Gastroesophageal sphincter (tissue), 4 donors: ENCODE data around the gene NLRX1. TPM values are rescaled to one million over a fixed set of nuclear protein-coding genes. Genes with fewer than 3 reads are reported as not detected.
A peak's percentile ranks its signal among the peaks of the same experiment; 100 is the strongest.
"Not testable (repeated sequence)": the region's sequence is repeated elsewhere in the genome, so short reads cannot be mapped to it uniquely, and the experiment has no call there.

ENCODE experiments used
- ATAC-seq: fragments of 150-250 bp; one replicate; pipeline ENCODE4 v1.9.1; 2016; ENCODE audit warnings: mild to moderate bottlenecking, moderate library complexity
- H3K27ac ChIP-seq, 4 donors: fragments of 200-600 bp; sonication (generic) in 3 of 4; 1 replicate in 3 of 4; 2 replicates in 1 of 4; pipeline ENCODE4 v1.5.1; 2016 to 2019
- H3K27me3 ChIP-seq: fragments of 200-600 bp; sonication (generic); one replicate; pipeline ENCODE4 v1.5.1; 2019
- H3K36me3 ChIP-seq, 2 donors: fragments of 200-600 bp; sonication (generic); one replicate each; pipeline ENCODE4 v1.5.1; 2019; ENCODE audit warnings: control low read depth in 1 of 2
- H3K4me1 ChIP-seq, 3 donors: fragments of 200-600 bp; sonication (generic); 1 replicate in 2 of 3; 2 replicates in 1 of 3; pipeline ENCODE4 v1.5.1; 2016 to 2019; ENCODE audit warnings: control low read depth in 2 of 3
- H3K4me3 ChIP-seq, 2 donors: fragments of 200-600 bp; sonication (generic); one replicate each; pipeline ENCODE4 v1.5.1; 2019; ENCODE audit warnings: mild to moderate bottlenecking in 1 of 2, moderate library complexity in 1 of 2
- H3K9me3 ChIP-seq, 3 donors: fragments of 200-600 bp; sonication (generic); one replicate each; pipeline ENCODE4 v1.5.1; 2017 to 2019; ENCODE audit warnings: control low read depth in 2 of 3
- CTCF ChIP-seq, 4 experiments: fragments of 200-600 bp in 2 of 4; fragments of 450-650 bp in 2 of 4; sonication (generic) in 1 of 4; IDR thresholded peaks; one replicate each; pipeline ENCODE4 v1.5.1; 2017 to 2019; ENCODE audit warnings: antibody characterized with exemption in 4 of 4, mild to moderate bottlenecking in 2 of 4, moderate library complexity in 2 of 4
- EP300 ChIP-seq: sonication (generic); formaldehyde crosslinking; IDR thresholded peaks from one replicate; pipeline ENCODE4 v1.6.1; 2017; ENCODE audit warnings: antibody characterized with exemption, mild to moderate bottlenecking
- POLR2A ChIP-seq, 2 donors: fragments of 450-650 bp; IDR thresholded peaks; one replicate each; pipeline ENCODE4 v1.6.1; 2017; ENCODE audit warnings: antibody characterized with exemption in 2 of 2, mild to moderate bottlenecking in 2 of 2, moderate library complexity in 1 of 2
- POLR2AphosphoS5 ChIP-seq: sonication (generic); formaldehyde crosslinking; IDR thresholded peaks from one replicate; pipeline ENCODE4 v1.6.1; 2017; ENCODE audit warnings: antibody characterized with exemption
- WGBS, 2 donors: methylation state at CpG; one replicate each; pipeline ENCODE4 v1.1.5; 2018; ENCODE audit warnings: low coverage in 1 of 2; 5-methylcytosine and 5-hydroxymethylcytosine counted together
- total RNA-seq, 4 donors: library from RNA; depleted of rRNA; stranded (reverse); fragments of >200 nt; gene quantifications; one replicate each; pipeline ENCODE4 v1.1.0, GENCODE V29; 2016

Gene NLRX1
- total RNA-seq, 4 donors from 2014 or later: 12.1 to 41.4 (median 17.7) TPM

- WGBS, 2 donors: 3 to 5% methylated on average over 2 of the region's 2 CpGs
- peak; percentile 73 for TF ChIP-seq POLR2AphosphoS5
- no peak for TF ChIP-seq POLR2A (IDR thresholded peaks at IDR 0.05)
Observed at GRCh38 chr11:119222308-119222707, 53.8 kb downstream of the NLRX1 start.

GRCh38 chr11:119222891-119223290, 54.4 kb downstream of the NLRX1 start:
- no peaks in the 10 kb centered on the region for H3K36me3 ChIP-seq
- no peaks in the 10 kb centered on the region for H3K27me3 ChIP-seq
- TF ChIP-seq POLR2AphosphoS5 (no peak), EP300 (no peak), CTCF (IDR thresholded peaks at IDR 0.05) (no peak), POLR2A (IDR thresholded peaks at IDR 0.05) (no peak)
- no peaks in the 10 kb centered on the region for H3K9me3 ChIP-seq
- ATAC-seq: no peak
- no peak overlapping the region for H3K4me3 ChIP-seq
- H3K27ac ChIP-seq: peak overlapping the region in 3 of 4 donors; percentile 35 to 65 (median 50)
- peaks cover 0 to 33% (median 8%) of the 10 kb centered on the region in 3 donors for H3K4me1 ChIP-seq
- 98% methylated on average over 5 of the region's 5 CpGs for WGBS, 2 donors

More at GRCh38 chr11:119222308-119222707, 53.8 kb downstream of the NLRX1 start:
- ATAC-seq: peak; percentile 55
- Histone ChIP-seq H3K27ac (peak overlapping the region in 2 of 4 donors; percentile 50 to 65), H3K4me1 (peaks cover 0 to 33% (median 8%) of the 10 kb centered on the region in 3 donors), H3K9me3 (no peaks in the 10 kb centered on the region), H3K36me3 (no peaks in the 10 kb centered on the region), H3K27me3 (no peaks in the 10 kb centered on the region), H3K4me3 (no peak overlapping the region)

- H3K4me1 ChIP-seq: peaks cover 0 to 33% (median 8%) of the 10 kb centered on the region in 3 donors
- H3K36me3 ChIP-seq: no peaks in the 10 kb centered on the region
- H3K4me3 ChIP-seq: no peak overlapping the region
- H3K27ac ChIP-seq: peak overlapping the region in 2 of 4 donors; percentile 31 to 65
- H3K27me3 ChIP-seq: no peaks in the 10 kb centered on the region
- ATAC-seq: no peak
- TF ChIP-seq CTCF (IDR thresholded peaks at IDR 0.05): no peak
- TF ChIP-seq EP300: no peak
- TF ChIP-seq POLR2AphosphoS5: no peak
- no peak for TF ChIP-seq POLR2A (IDR thresholded peaks at IDR 0.05)
- 75% methylated on average over 1 of the region's 1 CpG; no CpG with 5 or more reads in 1 of the 2 donors for WGBS, 2 donors
- H3K9me3 ChIP-seq: no peaks in the 10 kb centered on the region
Observed at GRCh38 chr11:119223856-119224255, 55.3 kb downstream of the NLRX1 start.

GRCh38 chr11:119228535-119229287, 60.2 kb downstream of the NLRX1 start:
- not testable (repeated sequence) for H3K27me3 ChIP-seq, ATAC-seq

GRCh38 chr11:119229288-119229672, 60.8 kb downstream of the NLRX1 start:
- Histone ChIP-seq H3K4me3 (no peak overlapping the region), H3K4me1 (peaks cover 0 to 5% (median 0%) of the 10 kb centered on the region in 3 donors), H3K27me3 (no peaks in the 10 kb centered on the region), H3K36me3 (peaks cover 0 to 20% of the 10 kb centered on the region in 2 donors), H3K9me3 (no peaks in the 10 kb centered on the region), H3K27ac (no peak overlapping the region)
- no peak for TF ChIP-seq EP300
- 67 to 80% methylated on average over 3 of the region's 3 CpGs for WGBS, 2 donors
- ATAC-seq: no peak

More at GRCh38 chr11:119228535-119229287, 60.2 kb downstream of the NLRX1 start:
- H3K4me1 ChIP-seq: peaks cover 0 to 11% (median 0%) of the 10 kb centered on the region in 3 donors
- H3K36me3 ChIP-seq: peaks cover 0 to 15% of the 10 kb centered on the region in 2 donors
- H3K4me3 ChIP-seq, H3K9me3 ChIP-seq, H3K27ac ChIP-seq: not testable (repeated sequence)
- 88 to 96% methylated on average over 3 to 9 of the region's 9 CpGs for WGBS, 2 donors

- Histone ChIP-seq H3K9me3 (no peaks in the 10 kb centered on the region), H3K27me3 (no peaks in the 10 kb centered on the region), H3K27ac (no peak overlapping the region), H3K4me1 (peaks cover 0 to 5% (median 0%) of the 10 kb centered on the region in 3 donors), H3K4me3 (no peak overlapping the region), H3K36me3 (peaks cover 0 to 24% of the 10 kb centered on the region in 2 donors)
- no peak for ATAC-seq
- 93 to 94% methylated on average over 3 to 4 of the region's 4 CpGs for WGBS, 2 donors
- TF ChIP-seq POLR2AphosphoS5 (no peak), POLR2A (IDR thresholded peaks at IDR 0.05) (no peak), CTCF (IDR thresholded peaks at IDR 0.05) (no peak), EP300 (no peak)
Observed at GRCh38 chr11:119229741-119230140, 61.2 kb downstream of the NLRX1 start.

Other genes starting within 250 kb of the NLRX1 start
- gene BCL9L, start 242.8 kb upstream of the NLRX1 start, total RNA-seq: 10 to 100 TPM; 24.6 to 66.2 (median 30.8) TPM
- gene UPK2, start 212.4 kb upstream of the NLRX1 start, total RNA-seq: not detected
- not detected for gene FOXR1, start 197.0 kb upstream of the NLRX1 start, total RNA-seq
- 10 to 100 TPM in 3 of 4 donors, 1 to 10 TPM in 1; 5.8 to 90.3 (median 40.0) TPM for gene CENATAC, start 170.6 kb upstream of the NLRX1 start, total RNA-seq
- gene RPS25, start 150.4 kb upstream of the NLRX1 start, total RNA-seq: 1,000 to 10,000 TPM; 1,381 to 2,808 (median 2,000) TPM
- 10 to 100 TPM; 44.4 to 69.0 (median 52.1) TPM for gene TRAPPC4, start 150.0 kb upstream of the NLRX1 start, total RNA-seq
- 10 to 100 TPM; 10.1 to 11.6 (median 11.1) TPM for gene SLC37A4, start 137.8 kb upstream of the NLRX1 start, total RNA-seq
- 10 to 100 TPM; 37.8 to 63.0 (median 57.9) TPM for gene HYOU1, start 111.5 kb upstream of the NLRX1 start, total RNA-seq
- 10 to 100 TPM; 23.9 to 45.6 (median 35.8) TPM for gene VPS11, start 100.9 kb upstream of the NLRX1 start, total RNA-seq
- gene HMBS, start 83.8 kb upstream of the NLRX1 start, total RNA-seq: 10 to 100 TPM in 2 of 4 donors, 1 to 10 TPM in 2; 1.2 to 27.1 (median 9.8) TPM
- gene DPAGT1, start 66.9 kb upstream of the NLRX1 start, total RNA-seq: 10 to 100 TPM; 10.7 to 28.1 (median 21.4) TPM
- gene C2CD2L, start 61.4 kb upstream of the NLRX1 start, total RNA-seq: 10 to 100 TPM in 1 of 4 donors, 1 to 10 TPM in 3; 3.4 to 13.3 (median 8.3) TPM
- 10 to 100 TPM; 19.0 to 30.2 (median 23.3) TPM for gene HINFP, start 47.1 kb upstream of the NLRX1 start, total RNA-seq
- gene ABCG4, start 19.7 kb upstream of the NLRX1 start, total RNA-seq: 1 to 10 TPM in 1 of 4 donors, under 1 TPM in 2, not detected in 1; 0.20 to 1.1 (median 0.40) TPM
- gene NHERF4, start 16.8 kb downstream of the NLRX1 start, total RNA-seq: under 1 TPM in 1 of 4 donors, not detected in 3; 0.19 TPM
- 10 to 100 TPM; 20.2 to 29.2 (median 25.1) TPM for gene CBL, start 37.6 kb downstream of the NLRX1 start, total RNA-seq
- gene MCAM, start 148.4 kb downstream of the NLRX1 start, total RNA-seq: 1,000 to 10,000 TPM in 3 of 4 donors, 100 to 1,000 TPM in 1; 702 to 1,904 (median 1,177) TPM
- 10 to 100 TPM; 13.0 to 39.6 (median 17.1) TPM for gene RNF26, start 165.8 kb downstream of the NLRX1 start, total RNA-seq
- gene C1QTNF5, start 172.2 kb downstream of the NLRX1 start, total RNA-seq: 10 to 100 TPM; 44.3 to 52.1 (median 45.6) TPM
- gene MFRP, start 178.0 kb downstream of the NLRX1 start, total RNA-seq: under 1 TPM in 1 of 4 donors, not detected in 3; 0.15 TPM
- 1 to 10 TPM; 4.6 to 10.0 (median 6.6) TPM for gene USP2, start 213.0 kb downstream of the NLRX1 start, total RNA-seq